Loucy (cell line): ENCODE measurements around the gene CHDH.

Source experiments
- CTCF ChIP-seq: fragments of 200-600 bp; sonication (generic); conservative IDR thresholded peaks from 2 replicates; pipeline ENCODE4 v1.5.1; 2014; ENCODE audit warnings: mild to moderate bottlenecking, antibody characterized with exemption, low read length
- EZH2phosphoT487 ChIP-seq: fragments of 200-600 bp; IDR thresholded peaks from 2 replicates; pipeline ENCODE4 v1.6.1; 2018; ENCODE audit warnings: antibody characterized with exemption, mild to moderate bottlenecking, moderate library complexity, borderline replicate concordance

GRCh38 chr3:53775018-53775417, 71.2 kb downstream of the CHDH start:
- TF ChIP-seq CTCF (no peak), EZH2phosphoT487 (no peak)
